ENCODE results near the gene CAVIN3.
"Not testable (repeated sequence)": the region's sequence is repeated elsewhere in the genome, so short reads cannot be mapped to it uniquely, and the experiment has no call there.

Gene CAVIN3

DNA sequence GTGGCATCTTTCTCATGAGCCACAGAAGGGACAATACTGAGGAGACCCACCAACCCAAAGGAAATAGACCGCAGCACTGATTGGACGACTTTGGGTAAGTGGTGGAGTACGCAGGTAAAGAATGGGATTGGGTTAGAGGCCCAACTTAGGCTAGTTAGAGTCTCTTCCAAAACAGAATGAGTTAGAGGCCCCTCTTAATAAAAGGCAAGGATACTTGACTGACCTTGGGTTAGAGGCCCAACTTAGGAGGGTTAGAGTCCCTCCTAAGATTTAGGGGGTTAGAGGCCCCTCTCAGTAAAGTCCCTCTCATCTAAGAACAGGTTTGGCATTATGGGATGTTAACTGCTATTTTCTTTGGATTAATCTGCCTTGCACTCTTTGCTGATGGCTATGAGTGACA, 36.1 kb downstream of the CAVIN3 start:
- H3K4me1 ChIP-seq: no peaks in the 10 kb centered on the region
- H3K27me3 ChIP-seq: peaks cover 0 to 2% of the 10 kb centered on the region in 2 donors
- intact Hi-C loops (cut with DNase I; ENCODE audit: low total_unique reads): no loop called here
- H3K4me3 ChIP-seq: no peak overlapping the region
- TF ChIP-seq, protein P1, sequence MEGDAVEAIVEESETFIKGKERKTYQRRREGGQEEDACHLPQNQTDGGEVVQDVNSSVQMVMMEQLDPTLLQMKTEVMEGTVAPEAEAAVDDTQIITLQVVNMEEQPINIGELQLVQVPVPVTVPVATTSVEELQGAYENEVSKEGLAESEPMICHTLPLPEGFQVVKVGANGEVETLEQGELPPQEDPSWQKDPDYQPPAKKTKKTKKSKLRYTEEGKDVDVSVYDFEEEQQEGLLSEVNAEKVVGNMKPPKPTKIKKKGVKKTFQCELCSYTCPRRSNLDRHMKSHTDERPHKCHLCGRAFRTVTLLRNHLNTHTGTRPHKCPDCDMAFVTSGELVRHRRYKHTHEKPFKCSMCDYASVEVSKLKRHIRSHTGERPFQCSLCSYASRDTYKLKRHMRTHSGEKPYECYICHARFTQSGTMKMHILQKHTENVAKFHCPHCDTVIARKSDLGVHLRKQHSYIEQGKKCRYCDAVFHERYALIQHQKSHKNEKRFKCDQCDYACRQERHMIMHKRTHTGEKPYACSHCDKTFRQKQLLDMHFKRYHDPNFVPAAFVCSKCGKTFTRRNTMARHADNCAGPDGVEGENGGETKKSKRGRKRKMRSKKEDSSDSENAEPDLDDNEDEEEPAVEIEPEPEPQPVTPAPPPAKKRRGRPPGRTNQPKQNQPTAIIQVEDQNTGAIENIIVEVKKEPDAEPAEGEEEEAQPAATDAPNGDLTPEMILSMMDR (IDR thresholded peaks at IDR 0.05): no peak
- no peaks in the 10 kb centered on the region for H3K36me3 ChIP-seq
- no peak for DNase-seq
- H3K27ac ChIP-seq: no peak overlapping the region
- no peaks in the 10 kb centered on the region for H3K9me3 ChIP-seq

DNA sequence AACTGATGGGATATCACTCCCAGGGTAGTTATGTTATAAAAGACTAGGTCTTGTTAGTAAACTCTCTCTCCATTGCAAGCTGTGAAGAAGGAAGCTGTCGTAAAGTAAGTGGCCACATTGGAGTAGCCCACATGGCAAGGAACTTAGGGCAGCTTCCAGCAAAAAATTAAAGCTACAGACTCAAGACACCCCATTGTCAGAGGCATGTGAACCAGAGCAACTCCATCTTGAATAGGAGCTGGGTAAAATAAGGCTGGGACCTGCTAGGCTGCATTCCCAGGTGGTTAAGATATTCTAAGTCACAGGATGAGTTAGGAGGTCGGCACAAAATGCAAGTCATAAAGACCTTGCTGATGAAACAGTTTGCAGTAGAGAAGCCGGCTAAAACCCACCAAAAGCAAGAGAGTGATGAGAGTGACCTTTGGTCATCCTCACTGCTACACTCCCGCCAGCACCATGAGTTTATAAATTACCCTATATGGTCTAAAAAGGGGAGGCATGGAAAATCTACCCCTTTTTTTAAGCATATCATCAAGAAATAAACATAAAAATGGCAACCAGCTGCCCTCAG, 36.8 kb downstream of the CAVIN3 start:
- DNase-seq: no peak
- Histone ChIP-seq H3K27me3 (peaks cover 0 to 2% of the 10 kb centered on the region in 2 donors), H3K4me1 (no peaks in the 10 kb centered on the region), H3K9me3 (no peaks in the 10 kb centered on the region), H3K4me3 (no peak overlapping the region), H3K27ac (no peak overlapping the region), H3K36me3 (no peaks in the 10 kb centered on the region)
- intact Hi-C loops (cut with DNase I; ENCODE audit: low total_unique reads): no loop called here
- TF ChIP-seq, protein P1 (IDR thresholded peaks at IDR 0.05): no peak

DNA sequence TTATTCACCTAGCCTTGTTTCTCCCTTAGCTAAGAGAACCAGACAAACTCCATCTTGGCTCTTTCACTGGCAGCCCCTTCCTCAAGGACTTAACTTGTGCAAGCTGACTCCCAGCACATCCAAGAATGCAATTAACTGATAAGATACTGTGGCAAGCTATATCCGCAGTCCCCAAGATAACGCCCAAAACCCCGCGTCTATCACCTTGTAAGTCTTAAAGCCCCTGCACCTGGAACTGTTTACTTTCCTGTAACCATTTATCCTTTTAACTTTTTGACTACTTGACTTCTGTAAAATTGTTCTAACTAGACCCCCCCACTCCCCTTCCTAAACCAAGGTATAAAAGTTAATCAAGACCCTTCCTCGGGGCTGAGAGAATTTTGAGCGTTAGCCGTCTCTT, 39.5 kb downstream of the CAVIN3 start:
- intact Hi-C loops (cut with DNase I; ENCODE audit: low total_unique reads); H3K36me3 ChIP-seq; DNase-seq; H3K4me3 ChIP-seq; H3K9me3 ChIP-seq; H3K27me3 ChIP-seq; H3K27ac ChIP-seq; H3K4me1 ChIP-seq: not testable (repeated sequence)

DNA sequence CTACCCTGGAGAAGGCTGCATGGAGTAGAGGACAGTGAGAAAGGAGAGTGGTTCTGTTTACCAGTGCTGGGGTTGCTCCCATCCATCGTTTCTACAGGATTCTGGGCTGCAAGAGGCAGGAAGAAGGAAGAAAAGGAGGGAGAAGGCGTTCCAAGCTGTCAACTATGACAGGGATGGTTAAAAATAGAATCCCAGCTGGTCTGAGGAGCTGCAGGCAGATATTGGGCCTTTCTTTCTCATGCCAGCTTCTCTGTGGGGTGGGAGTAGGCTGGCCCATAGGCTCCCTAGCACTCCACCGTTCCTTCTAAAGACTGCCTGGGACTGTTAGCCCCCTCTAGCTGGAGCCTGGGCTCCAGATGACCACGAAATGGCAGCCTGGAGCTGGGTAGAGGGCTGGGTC, 47.1 kb downstream of the CAVIN3 start:
- TF ChIP-seq, protein P1 (IDR thresholded peaks at IDR 0.05): no peak

DNA sequence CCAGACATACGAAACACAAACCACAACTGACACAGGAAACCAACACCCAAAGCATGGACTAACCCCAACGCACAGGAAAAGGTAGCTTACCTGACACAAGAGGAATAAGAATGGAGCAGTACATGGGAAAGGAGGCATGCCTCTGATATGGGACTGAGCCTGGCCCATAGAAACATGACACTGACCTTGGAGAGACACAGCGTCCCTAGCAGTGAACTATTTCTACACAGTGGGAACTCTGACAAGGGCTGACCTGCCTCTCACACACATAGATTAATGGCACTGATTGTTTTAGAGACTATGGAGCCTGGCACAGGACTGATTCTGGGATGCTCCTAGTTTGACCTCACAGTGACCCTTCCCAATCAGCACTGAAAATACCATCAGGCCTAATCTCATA, 48.7 kb downstream of the CAVIN3 start:
- TF ChIP-seq, protein P1 (IDR thresholded peaks at IDR 0.05): no peak
- H3K36me3 ChIP-seq: no peaks in the 10 kb centered on the region
- H3K4me3 ChIP-seq: no peak overlapping the region

More for the DNA sequence above, 47.1 kb downstream of the CAVIN3 start:
- H3K9me3 ChIP-seq: peaks cover 0 to 8% (median 0%) of the 10 kb centered on the region in 3 donors
- H3K36me3 ChIP-seq: no peaks in the 10 kb centered on the region
- H3K4me1 ChIP-seq: peaks cover 0 to 8% (median 5%) of the 10 kb centered on the region in 4 donors
- DNase-seq: no peak
- no peak overlapping the region for H3K4me3 ChIP-seq
- intact Hi-C loops (cut with DNase I; ENCODE audit: low total_unique reads): no loop called here
- H3K27me3 ChIP-seq: peaks cover 0 to 6% of the 10 kb centered on the region in 2 donors
- H3K27ac ChIP-seq: no peak overlapping the region

DNA sequence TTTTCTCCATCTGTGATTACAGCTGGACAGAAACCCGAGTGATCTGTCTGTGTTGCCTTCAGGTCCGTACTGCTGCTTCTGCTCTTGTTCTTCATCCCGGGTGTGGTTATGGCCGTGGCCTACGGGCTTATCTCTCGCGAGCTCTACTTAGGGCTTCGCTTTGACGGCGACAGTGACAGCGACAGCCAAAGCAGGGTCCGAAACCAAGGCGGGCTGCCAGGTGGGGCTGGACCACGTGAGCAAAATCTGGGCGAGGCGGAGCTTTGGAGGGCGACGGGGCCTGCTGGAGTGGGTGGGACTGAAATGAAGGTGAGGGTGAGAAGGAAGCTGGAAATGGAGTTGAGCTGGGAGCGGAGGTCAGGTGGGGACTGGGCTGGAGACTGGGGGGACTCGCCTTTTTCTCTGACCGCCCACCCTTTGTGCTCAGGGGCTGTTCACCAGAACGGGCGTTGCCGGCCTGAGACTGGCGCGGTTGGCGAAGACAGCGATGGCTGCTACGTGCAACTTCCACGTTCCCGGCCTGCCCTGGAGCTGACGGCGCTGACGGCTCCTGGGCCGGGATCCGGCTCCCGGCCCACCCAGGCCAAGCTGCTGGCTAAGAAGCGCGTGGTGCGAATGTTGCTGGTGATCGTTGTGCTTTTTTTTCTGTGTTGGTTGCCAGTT, 49.6 kb downstream of the CAVIN3 start:
- H3K4me3 ChIP-seq: no peak overlapping the region
- intact Hi-C loops (cut with DNase I; ENCODE audit: low total_unique reads): no loop called here

More for the DNA sequence above, 48.7 kb downstream of the CAVIN3 start:
- intact Hi-C loops (cut with DNase I; ENCODE audit: low total_unique reads): no loop called here
- Histone ChIP-seq H3K4me1 (peaks cover 0 to 8% (median 5%) of the 10 kb centered on the region in 4 donors), H3K27ac (no peak overlapping the region), H3K9me3 (no peaks in the 10 kb centered on the region), H3K27me3 (peaks cover 0 to 6% of the 10 kb centered on the region in 2 donors)
- DNase-seq: no peak

More for the DNA sequence above, 49.6 kb downstream of the CAVIN3 start:
- TF ChIP-seq, protein P1 (IDR thresholded peaks at IDR 0.05): no peak
- Histone ChIP-seq H3K9me3 (no peaks in the 10 kb centered on the region), H3K36me3 (no peaks in the 10 kb centered on the region), H3K27ac (no peak overlapping the region), H3K4me1 (peaks cover 0 to 8% (median 5%) of the 10 kb centered on the region in 4 donors), H3K27me3 (peaks cover 0 to 8% of the 10 kb centered on the region in 2 donors)
- DNase-seq: no peak

All from tibial artery (tissue), 4 donors.